Umbilical cord (tissue), 2 donors: ENCODE results near the gene RAI2. TPM values are rescaled to one million over a fixed set of nuclear protein-coding genes. Genes with fewer than 3 reads are reported as not detected.

Source experiments
- DNase-seq: peaks from one replicate; pipeline ENCODE4 v3.0.0-alpha.2; 2015; ENCODE audit warnings: low spot score
- total RNA-seq: library from RNA; depleted of rRNA; stranded (reverse); fragments of >200 nt; gene quantifications from one replicate; pipeline ENCODE4 v1.2.3, GENCODE V29; 2014; ENCODE audit warnings: low replicate concordance; ENCODE audit not compliant: insufficient read depth

Gene RAI2
- total RNA-seq, result 4.1 TPM

DNA sequence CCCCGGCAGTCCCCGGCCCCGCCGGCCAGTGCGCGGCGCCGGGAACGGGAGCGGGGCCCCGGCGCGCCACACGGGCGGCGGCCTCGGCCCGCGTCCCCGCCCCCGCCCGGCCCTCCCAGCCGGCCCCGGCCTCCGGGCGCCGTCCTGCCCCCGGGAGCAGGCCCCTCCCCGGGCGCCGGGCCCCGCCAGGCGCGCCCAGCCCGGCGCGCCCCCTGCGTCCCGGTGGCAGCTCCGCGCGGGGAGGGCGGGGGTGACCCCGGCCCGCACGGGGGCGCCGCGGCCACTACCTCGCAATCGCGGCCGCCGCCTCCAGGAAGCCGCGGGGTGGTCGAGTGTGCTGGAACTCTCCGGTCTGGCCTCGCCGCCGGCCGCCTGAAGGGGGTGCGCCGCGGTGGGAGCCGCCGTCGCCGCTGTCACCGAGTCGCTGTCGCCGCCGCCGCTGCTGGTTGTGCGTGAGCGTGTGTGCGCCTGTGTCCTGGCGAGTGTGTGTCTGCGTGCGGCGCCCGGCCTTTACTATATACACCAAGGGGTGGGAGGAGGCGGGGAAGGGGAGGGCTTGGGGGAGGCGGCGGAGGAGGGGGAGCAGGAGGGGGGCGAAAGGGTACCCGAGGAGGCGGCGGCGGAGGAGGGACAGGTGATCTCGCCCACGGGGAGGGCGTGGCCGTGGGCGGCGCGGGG is at the start of gene RAI2:
TSS of gene RAI2 (minus strand) at position 488 of the 678 bp plus-strand sequence. CDS start 59,288 bp downstream, outside the sequence.
- DNase-seq, result no peak

DNA sequence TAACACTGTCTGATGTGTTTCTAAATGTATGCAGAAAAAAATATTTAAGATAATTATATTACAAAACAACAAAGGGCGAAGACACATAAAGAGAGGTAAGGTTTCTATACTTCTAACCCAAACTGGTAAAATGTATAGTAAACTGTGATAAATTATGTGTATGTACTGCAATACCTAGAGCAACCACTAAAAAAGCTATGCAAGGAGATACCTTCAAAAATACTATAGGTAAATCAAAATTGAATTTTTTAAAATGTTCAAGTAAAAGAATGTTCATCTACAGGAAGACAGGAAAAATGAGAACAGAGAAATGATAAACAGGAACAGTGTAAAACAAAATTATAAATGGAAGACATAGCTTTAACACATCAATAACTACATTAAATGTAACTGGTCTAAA is 27.3 kb upstream of the RAI2 start:
- no peak for DNase-seq

DNA sequence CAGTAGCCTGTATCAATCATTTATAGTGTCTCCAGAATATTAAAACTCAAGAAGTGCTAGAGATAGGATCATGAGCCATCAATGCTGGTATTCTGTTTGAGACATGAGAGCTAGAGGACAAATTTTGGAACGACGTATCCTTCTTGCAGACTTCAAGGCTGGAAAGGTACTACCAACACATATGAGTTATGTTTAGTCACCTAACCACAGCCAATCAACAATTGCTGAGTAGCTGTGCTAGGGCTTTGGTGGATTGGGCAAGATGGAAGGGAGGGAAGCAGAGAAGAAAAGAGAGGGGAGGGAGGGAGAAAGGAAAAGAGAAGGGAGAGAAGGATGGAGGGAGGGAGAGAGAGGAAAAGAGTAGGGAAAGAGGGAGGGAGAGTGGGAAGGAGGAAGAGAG is 21.6 kb upstream of the RAI2 start:
- DNase-seq, result no peak

DNA sequence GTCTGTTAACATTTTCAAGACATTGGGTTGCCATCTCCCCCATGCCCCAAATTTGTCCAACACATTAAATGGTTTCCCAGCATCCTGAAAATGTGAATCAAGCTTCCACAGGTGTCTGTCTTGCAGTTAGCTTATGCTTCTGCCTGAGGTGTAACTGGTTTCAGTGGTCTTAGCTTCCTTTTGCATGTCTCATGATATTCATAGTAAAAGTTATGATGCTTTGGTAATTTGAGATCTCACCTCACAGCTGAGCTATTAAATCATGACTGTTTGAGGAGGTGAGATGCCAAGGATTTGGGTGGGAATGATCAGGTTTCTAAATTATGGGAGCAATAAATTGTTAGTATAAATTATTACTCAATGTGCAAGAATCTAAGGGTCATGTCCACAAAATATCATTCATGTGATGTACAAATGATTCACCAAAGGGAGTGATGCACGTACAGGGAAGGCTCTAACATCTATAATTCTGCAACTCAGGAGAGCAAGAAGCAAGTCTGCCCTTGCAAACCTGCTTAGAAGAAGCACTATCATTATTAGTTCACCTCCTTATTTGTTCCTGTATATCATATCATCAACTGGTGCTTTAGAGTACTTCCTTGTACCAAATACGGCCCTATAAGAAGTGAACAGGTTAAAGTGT is 17.1 kb upstream of the RAI2 start:
- DNase-seq, result no peak

DNA sequence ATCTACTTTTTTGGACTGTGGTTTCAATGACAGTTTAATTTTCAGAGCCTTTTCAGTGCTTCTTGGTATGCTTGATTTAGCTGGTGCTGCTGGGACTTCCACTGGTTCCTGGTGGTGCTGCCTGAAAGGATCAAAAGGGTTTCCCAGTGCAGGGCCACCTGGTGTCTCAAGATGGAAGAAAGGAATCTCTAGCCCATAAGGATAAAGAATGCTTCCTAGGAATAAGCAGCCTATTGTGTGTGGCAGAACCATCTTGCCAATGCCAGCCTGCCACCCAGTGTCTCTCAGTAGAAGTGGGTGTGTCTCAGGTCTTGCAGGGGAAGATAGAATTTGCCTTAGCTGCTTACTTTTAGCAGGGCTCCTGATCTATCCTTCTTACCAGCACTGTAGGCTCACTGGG is 15.0 kb upstream of the RAI2 start:
- no peak for DNase-seq

DNA sequence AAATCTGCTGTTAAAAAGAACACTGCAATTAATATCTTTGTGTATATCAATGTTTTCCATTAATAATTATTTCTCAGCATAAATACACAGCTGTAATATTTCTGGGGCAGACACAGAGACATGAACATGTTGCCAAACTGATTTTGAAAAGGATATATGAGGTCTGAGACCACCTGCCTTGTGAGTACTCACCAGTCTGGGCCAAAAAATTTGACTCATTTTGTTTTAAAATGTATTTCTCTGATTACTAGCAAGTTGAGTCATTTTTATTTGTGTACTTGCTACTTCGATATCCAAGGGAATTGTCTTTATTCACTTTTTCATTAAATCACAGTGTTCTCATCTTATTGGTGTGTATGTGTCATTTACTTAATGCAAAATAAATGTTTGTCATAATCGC is 8.5 kb upstream of the RAI2 start:
- no peak for DNase-seq

DNA sequence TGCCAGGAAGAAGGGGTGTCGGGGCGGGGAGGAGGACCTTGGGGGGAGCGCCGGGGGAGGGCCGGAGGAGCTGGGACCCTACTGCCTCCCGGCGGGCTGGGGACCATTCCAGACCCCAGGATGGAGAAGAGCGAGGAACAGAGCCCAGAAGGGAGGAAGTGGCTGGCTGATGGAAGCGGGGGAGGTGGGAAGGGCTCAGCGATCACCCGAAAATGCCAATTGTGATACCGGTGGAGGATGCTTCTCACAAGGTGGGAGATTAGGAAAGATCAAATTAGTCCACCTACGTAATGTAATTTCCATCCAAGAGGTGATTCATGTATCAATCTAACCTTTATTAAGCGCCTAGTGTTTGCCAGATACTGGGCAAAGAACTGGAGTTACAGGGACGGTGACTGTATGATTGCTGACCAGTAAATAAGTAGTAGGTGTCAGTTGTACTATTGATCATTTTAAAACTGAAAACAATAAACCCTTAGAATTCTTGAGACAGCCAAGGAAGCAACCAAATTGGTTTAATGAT is 452 bp upstream of the RAI2 start:
- no peak for DNase-seq

DNA sequence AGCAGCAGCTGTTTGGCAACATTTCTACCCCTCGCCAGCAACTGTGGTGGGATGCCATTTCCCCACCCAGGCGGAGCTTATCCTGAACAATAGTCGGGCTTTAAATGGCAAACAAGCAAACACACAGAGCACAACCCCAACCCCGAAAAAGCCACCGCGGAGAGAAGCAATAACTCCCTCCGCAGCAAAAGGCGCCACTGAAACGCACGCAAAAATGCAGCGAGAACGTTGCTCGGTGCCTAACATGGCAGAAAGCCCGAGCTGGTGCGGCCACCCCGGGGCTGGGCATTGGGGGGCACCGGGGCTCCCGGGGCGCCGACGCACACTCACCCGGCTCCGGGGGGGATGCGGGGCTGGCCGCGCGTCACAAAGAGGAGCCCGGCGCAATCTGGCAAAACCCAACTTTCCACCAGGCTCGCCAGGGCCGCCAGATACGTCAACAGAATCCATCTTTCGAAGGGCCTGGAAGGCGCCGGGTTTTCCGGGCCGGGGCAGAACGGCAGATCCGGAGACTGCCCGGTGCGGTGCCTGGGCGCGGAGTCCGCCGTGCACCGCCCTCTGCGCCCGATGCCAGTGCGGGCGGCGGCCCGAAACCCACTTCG is 818 bp downstream of the RAI2 start:
- DNase-seq, result no peak

DNA sequence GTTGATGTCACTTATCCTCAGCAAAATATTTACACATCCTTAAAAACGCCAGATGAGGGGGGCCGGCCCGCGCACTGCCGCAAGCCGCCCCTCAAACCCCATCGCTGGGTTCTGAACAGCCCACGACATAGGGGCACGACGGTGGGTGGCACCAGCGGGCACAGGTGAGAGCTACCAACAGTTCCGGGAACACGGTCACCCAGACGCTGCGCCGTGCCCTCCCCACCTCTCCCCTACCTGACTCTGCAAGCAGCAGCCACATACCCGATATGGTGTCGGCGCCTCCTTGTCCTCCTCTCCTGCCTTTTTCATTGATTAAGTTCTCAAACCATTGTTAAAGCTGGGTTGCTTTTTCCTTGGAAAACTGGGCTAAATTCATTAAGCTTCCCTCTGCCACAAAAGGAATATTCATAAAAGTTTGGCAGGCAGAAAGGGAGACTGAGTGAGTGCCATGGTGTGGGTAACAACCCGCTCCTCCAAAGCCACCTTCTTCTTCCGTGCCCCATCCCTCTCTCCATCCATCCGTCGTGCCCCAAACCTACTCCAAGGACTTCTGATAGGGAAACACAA is 1.4 kb downstream of the RAI2 start:
- DNase-seq, result no peak

DNA sequence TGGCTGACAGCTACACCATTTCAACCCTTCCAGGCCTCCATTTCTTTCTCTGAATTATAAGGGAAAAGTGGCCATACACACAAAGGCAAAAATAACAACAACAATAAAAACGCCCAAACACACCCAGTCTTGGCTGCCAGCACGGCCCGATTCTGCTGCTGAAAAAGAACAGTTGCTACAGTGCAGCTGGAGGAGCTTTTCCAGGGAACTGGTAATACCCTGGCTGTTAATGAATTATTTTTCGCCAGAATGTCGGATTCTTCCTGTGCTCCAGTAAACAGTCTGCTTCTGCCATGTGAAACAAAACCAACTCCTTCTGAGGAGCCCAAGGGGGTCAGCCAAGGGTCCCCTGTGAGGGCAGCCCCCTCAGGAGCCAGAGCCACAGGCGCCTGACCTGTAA is 6.6 kb downstream of the RAI2 start:
- DNase-seq, result no peak

DNA sequence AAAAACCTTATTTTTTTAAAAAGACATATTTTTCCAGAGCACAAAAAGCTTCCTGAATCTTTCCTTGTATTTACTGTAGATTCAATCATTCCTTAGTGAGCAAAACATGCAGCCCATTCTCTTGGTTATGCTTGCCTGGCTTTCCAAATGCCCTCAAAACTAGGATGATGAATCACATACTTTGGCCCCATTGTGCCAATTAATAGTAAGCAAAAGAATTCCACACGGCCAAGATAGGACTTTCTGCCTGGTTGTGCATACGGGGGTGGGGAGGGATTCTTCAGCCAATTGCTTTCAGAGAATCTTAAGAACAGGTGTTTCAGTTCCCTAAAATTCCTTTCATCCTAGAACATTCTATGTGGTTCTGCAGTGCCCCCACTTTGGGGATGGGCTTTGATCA is 7.0 kb downstream of the RAI2 start:
- no peak for DNase-seq

DNA sequence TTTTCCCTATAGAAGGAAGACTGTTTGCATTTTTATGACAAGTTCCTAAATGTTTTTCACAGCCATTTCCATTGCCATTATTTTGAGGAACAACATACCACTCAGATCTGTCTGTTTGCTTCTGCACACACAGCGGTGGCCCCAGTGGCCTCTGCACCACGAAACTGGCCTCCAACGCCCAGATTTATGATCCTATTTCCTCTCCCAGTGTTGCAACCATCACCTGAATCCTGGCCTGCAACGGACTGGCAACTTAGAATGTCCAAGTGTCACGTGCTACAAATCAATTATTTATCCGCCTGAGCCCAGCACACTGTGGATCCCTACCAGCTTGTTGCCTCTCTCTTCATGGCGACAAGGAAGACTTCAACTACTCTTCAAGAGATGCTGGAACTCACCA is 9.2 kb downstream of the RAI2 start:
- no peak for DNase-seq

DNA sequence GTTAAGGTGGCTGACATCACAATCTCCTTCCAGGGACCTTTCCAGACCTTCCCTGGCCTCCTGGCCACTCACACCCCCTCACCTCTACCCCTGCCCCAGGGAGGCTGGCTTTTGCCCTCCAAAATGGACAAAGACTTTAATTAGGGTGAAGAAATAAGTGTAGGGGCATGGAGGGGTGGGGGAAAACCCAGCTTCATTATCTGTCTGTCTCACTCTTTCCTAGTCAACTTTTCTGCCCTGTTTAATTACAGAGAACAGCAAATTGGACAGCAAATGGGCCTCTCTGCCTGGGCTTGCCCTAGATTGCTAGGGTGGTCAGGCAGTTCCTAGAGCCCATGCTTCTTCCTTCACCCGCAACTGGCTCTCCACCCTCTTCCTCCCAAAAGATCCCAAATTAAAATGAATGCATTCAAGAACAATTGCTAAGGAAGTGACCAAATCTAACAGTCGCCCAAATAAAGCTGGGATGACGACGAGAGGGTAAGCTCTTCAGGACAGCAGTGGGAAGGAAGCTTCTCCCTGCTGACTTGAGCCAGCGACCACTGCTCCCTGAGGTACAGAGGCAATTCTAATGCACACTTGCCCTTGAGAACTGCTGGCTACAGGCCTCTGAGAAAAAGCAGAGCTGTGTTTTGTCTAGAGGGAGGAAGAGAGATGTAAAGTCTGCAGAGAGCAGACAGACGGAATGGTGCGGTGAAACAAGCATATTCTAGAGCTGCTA is 12.4 kb downstream of the RAI2 start:
- DNase-seq, result no peak

DNA sequence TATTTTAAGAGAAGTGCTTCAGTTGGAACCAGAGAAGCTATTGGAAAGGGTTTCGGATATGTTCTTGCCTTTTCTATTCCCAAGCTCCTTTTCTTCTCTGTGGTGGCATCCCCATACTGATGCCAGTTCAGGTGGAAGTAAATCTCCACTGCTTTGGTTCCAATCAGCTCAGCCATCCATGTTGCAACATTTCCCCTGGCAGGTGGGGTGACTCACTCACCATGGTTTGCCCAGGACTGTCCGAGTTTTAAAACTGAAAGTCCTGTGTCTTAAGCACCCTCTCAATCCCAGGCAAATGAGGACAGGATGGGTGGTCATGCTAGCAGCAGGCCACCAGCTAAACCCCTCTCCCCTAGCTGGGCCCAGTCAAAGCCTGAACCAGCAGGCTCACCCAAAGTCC is 15.1 kb downstream of the RAI2 start:
- no peak for DNase-seq

DNA sequence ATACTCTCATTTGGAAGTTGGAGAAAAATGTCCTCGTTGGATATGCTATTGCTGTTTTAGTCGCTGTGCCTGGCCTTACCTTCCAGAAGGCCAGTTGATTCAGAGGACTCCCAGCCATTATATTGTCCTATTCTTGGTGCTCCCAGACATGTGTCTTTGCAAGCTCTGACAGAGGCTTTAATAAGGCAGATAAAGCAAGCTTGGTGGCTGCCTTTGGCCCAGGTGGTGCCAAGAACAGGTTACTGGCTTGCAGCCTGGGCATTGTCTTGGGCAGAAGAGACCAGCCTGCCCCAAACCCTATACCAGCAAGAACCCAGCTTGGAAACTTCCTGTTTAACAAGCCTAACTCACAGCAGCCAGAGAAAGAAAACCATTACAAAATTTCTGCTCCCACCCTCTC is 16.9 kb downstream of the RAI2 start:
- no peak for DNase-seq

DNA sequence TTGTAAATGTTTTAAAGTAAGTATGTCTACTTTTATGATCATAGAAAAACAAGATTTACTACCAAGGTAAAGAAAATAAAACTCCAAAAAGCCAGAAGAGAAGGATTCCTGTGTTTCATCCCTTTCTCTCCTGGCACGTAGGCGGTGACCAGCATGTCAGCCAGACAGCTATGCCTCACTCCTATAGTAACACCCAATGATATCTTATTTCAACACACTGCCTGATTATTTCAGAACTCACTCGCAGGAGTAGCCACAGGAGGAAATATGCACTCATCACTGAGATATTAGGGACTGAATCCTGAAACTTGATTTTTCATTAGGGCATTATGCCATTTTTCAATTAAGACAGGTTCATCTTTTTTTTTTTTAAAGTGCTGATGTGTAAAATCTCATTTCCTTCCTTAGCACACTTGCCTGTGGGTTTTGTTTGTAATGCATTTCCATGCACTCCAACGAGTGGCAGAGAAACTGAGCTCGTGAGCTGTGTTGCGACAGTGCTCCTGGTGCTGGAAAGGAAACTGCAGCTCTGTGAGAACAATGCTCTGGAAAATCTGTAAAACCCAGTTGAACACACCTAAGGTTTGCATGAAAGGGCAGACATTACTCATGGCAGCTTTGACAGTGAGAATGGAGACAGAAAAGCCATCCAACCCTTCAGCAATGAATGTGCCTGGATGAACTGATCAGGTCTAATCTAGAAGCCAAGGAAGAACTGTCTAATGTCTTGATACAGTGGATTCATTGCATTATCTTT is 18.2 kb downstream of the RAI2 start:
- DNase-seq, result peak; percentile 34

DNA sequence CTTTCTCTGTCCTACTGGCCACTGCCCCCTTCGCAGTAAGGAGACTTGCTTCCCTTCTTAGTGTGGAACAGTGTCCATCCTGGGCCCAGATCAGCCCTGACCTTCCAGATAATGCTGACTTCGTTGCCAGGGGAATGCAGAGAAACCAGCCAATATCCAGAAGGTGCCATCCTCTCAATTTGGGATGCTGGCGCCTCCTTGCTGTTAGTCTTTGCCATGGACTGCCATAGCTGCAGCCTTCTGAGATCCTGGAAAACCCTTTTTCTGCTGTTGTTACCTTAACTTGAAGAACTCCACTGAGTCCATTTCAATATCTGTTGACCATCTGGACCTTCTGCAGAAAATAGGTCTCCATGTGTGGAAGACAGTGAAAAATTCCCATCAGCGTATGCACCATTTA is 21.8 kb downstream of the RAI2 start:
- no peak for DNase-seq

DNA sequence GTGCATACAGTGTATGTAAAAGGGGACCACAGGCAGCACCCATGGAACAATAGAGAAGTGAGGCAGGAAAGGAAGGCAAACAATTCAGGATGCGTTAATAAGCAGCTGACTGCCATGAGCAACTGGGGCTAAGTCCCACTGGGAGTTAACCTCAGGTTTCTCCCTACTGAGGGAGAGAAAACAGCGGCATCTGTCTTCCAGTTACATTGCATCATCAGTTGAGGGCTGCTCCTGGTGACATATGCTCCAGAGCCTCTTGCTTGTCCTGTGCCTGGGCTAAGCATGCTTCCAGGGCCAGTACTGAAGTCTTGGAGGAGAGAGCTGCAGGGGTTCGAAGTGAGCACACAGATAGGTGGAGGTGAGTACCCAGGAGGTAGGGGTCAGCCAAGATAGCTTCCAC is 24.3 kb downstream of the RAI2 start:
- DNase-seq, result no peak

DNA sequence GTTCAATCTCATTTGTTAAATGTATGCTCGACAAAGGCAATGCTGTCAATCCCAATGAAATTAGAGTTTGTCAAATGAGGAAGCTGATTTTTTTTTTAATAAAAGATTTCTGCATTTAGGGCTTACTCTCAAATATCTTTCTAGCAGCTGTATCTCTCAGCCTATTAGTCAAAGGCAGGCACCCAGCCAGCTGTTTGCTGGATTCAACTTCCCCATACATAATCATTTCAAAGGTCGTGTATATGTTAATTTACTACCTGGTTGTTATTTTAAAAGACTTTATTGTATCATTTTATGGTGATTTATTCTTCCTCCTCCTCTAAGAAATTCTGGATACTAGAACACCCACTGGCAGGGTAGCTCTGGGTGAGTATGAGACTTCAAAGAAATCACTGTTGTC is 27.1 kb downstream of the RAI2 start:
- no peak for DNase-seq

DNA sequence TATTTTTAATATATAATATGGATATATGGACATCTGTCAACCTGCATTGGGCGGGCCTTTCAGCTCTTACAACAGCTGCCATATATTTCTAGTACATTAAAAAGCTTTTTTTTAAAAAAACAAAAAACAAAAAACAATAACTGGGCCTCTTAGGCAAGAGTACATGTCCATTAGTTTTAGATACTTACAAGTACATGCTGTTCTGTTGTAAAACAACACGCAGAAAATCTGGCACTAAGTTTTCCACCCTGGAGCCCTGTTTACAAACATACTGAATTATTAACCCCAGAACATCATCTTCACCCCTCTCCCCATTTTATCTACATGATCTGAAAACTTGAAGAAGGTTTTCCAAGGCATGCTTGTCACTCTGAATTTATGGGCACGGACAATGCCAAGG is 29.8 kb downstream of the RAI2 start:
- DNase-seq, result no peak

DNA sequence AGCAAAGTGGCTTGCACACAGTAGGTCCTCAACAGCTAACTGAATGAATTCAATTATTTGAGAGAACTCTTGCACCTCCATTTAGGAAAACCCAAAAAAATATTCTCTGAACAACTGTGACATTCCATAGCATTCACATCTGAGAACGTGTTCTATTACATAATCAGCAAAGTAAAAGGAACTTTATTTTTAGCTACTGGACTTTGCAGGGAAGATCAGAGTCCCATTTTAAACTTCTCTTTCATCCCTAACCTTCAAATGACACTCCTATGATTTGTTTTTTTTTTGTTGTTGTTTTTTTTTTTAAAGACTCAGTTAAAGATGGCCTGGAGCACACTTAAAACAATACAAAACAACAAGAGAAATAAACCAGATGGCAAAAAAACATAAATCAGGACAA is 30.9 kb downstream of the RAI2 start:
- no peak for DNase-seq
